Kidney (tissue), 14 donors: ENCODE measurements around the gene SLC35D2. TPM values are rescaled to one million over a fixed set of nuclear protein-coding genes. Genes with fewer than 3 reads are reported as not detected.

ENCODE experiments used
- DNase-seq, 5 donors: peaks; one replicate each; pipeline ENCODE4 v3.0.0-alpha.2; 2013 to 2020
- FAIRE-seq: peaks from 2 replicates; lab custom pipeline; 2012; peaks lifted over from hg19 to GRCh38; lab: Jason Lieb, UNC
- H3K27ac ChIP-seq, 2 donors: one replicate each; pipeline ENCODE4 v1.7.0; 2013; ENCODE audit warnings: low read depth in 2 of 2, low read length in 2 of 2, inconsistent platforms in 1 of 2
- H3K27me3 ChIP-seq: one replicate; pipeline ENCODE4 v1.7.1; 2013; ENCODE audit warnings: low read length, inconsistent platforms; ENCODE audit not compliant: control insufficient read depth, insufficient read depth
- H3K36me3 ChIP-seq, 3 donors: one replicate each; pipeline versions ENCODE4 v1.7.0 to v1.7.1; 2013; ENCODE audit warnings: low read length in 3 of 3, control low read depth in 1 of 3, inconsistent platforms in 1 of 3; ENCODE audit not compliant: insufficient read depth in 3 of 3, control insufficient read depth in 2 of 3
- H3K4me1 ChIP-seq, 3 donors: one replicate each; pipeline versions ENCODE4 v1.7.0 to v1.7.1; 2013; ENCODE audit warnings: low read length in 3 of 3, inconsistent platforms in 1 of 3, low read depth in 1 of 3; ENCODE audit not compliant: control insufficient read depth in 2 of 3, insufficient read depth in 2 of 3
- H3K4me3 ChIP-seq, 3 donors: one replicate each; pipeline versions ENCODE4 v1.7.0 to v1.8.1; 2013; ENCODE audit warnings: low read length in 3 of 3, control low read depth in 1 of 3, inconsistent platforms in 1 of 3
- H3K9ac ChIP-seq, 3 donors: one replicate each; pipeline versions ENCODE4 v1.7.0 to v1.7.1; 2013; ENCODE audit warnings: low read length in 3 of 3, control low read depth in 1 of 3, inconsistent platforms in 1 of 3
- H3K9me3 ChIP-seq, 3 donors: one replicate each; pipeline versions ENCODE4 v1.7.0 to v1.7.1; 2013; ENCODE audit warnings: low read length in 3 of 3, control low read depth in 1 of 3, inconsistent platforms in 1 of 3; ENCODE audit not compliant: control insufficient read depth in 2 of 3, insufficient read depth in 1 of 3
- intact Hi-C: fragments of 100-400 bp; cut with DNase I; formaldehyde crosslinking; loops from one replicate; pipeline ENCODE4 v1.11.1; 2022
- polyA plus RNA-seq: library from polyadenylated mRNA; stranded (reverse); fragments of 350-450 nt; fragmentation: Illumina TruSeq; extraction: RNeasy Lipid Tissue Mini Kit (QIAGEN cat#74804); gene quantifications from one replicate; pipeline ENCODE4 v1.2.3, GENCODE V29; 2014; ENCODE audit warnings: low read depth, low replicate concordance; ENCODE audit not compliant: insufficient read depth
- total RNA-seq: library from RNA; stranded (reverse); fragmentation: NEBNext Ultra II Directional; extraction: Animal tissue kit (Norgen Biotek cat#: 25700); gene quantifications from one replicate; pipeline ENCODE4 v1.2.1, GENCODE V29; 2021
- TF ChIP-seq, protein P1 (sequence below): IDR thresholded peaks from 3 replicates; pipeline ENCODE4 v1.5.1; 2012; ENCODE audit warnings: mild to moderate bottlenecking, moderate library complexity, borderline replicate concordance; ENCODE audit not compliant: insufficient read depth; ENCODE audit errors: extremely low read depth
- donor health status: control.
- donor health status: control.
- donor health status: control.
- donor health status: control.
- donor health status: control.
- donor health status: DM: yes; HTN: yes; CAD: no.
- donor health status: Normal renal cell carcinoma (clear cell type).

Gene SLC35D2
- total and polyA plus RNA-seq, 2 donors from 2014 or later: 27.7 to 46.1 TPM

DNA sequence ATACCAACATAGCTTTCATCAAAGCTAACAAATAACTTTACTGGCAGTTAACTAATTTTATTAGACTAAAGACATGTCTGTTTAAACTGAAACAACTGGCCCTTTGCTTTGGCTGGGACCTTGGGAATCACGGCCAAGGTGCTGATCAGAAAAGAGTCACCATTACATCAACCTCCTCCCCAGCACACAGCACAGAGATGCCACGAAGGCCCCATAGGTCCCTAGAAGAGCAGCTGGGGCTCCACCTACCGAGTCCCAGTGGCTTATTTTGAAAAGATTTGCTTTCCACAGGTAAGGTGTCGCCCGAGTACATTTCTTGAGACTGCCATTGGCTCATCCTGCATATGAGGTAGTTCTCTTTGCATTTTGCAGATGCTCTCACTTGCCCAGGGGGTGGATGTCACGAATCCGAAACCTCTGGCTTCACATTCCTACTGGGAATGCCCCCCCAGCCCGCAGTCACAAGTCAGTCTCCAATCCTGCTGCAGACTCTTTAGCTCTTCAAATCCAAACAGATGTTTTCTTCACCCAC is 62.7 kb downstream of the SLC35D2 start:
- Histone ChIP-seq H3K4me3 (no peak overlapping the region), H3K27me3 (no peaks in the 10 kb centered on the region), H3K9ac (no peak overlapping the region), H3K9me3 (no peaks in the 10 kb centered on the region), H3K4me1 (no peaks in the 10 kb centered on the region), H3K36me3 (peaks cover 0 to 6% (median 0%) of the 10 kb centered on the region in 3 donors), H3K27ac (no peak overlapping the region)
- DNase-seq (no peak), FAIRE-seq (no peak)
- TF ChIP-seq, protein P1, sequence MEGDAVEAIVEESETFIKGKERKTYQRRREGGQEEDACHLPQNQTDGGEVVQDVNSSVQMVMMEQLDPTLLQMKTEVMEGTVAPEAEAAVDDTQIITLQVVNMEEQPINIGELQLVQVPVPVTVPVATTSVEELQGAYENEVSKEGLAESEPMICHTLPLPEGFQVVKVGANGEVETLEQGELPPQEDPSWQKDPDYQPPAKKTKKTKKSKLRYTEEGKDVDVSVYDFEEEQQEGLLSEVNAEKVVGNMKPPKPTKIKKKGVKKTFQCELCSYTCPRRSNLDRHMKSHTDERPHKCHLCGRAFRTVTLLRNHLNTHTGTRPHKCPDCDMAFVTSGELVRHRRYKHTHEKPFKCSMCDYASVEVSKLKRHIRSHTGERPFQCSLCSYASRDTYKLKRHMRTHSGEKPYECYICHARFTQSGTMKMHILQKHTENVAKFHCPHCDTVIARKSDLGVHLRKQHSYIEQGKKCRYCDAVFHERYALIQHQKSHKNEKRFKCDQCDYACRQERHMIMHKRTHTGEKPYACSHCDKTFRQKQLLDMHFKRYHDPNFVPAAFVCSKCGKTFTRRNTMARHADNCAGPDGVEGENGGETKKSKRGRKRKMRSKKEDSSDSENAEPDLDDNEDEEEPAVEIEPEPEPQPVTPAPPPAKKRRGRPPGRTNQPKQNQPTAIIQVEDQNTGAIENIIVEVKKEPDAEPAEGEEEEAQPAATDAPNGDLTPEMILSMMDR: no peak
- intact Hi-C loops: no loop called here

DNA sequence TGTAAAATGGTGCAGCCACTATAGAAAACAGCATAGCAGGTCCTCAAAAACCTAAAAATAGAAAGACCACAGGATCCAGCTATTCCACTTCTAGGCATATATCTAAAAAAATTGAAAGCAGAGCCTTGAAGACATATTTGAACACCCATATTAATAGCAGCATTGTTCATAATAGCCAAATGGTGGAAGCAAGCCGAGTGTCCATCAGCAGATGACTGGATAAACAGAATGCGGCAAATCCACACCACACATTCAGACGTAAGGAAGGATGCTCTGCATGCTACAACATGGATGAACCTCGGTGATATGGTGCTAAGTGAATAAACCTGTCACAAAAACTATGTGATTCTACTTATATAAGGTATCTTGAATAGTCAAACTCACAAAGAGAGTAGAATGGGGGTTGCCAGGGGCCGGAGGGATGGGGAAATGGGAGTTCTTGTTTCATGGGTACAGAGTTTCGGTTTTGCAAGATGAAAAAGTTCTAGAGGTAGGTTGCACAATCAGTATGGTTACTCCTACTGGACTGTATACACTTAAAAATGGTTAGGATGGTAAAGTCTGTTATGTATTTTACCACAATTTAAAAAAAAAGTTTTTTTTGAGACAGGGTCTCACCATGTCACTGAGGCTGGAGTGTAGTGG is 64.5 kb downstream of the SLC35D2 start:
- Histone ChIP-seq H3K27ac (no peak overlapping the region), H3K9me3 (no peaks in the 10 kb centered on the region), H3K36me3 (peaks cover 0 to 6% (median 0%) of the 10 kb centered on the region in 3 donors), H3K4me3 (no peak overlapping the region), H3K9ac (no peak overlapping the region), H3K4me1 (no peaks in the 10 kb centered on the region), H3K27me3 (no peaks in the 10 kb centered on the region)
- FAIRE-seq: no peak
- intact Hi-C loops: no loop called here
- TF ChIP-seq, protein P1: no peak
- no peak for DNase-seq

DNA sequence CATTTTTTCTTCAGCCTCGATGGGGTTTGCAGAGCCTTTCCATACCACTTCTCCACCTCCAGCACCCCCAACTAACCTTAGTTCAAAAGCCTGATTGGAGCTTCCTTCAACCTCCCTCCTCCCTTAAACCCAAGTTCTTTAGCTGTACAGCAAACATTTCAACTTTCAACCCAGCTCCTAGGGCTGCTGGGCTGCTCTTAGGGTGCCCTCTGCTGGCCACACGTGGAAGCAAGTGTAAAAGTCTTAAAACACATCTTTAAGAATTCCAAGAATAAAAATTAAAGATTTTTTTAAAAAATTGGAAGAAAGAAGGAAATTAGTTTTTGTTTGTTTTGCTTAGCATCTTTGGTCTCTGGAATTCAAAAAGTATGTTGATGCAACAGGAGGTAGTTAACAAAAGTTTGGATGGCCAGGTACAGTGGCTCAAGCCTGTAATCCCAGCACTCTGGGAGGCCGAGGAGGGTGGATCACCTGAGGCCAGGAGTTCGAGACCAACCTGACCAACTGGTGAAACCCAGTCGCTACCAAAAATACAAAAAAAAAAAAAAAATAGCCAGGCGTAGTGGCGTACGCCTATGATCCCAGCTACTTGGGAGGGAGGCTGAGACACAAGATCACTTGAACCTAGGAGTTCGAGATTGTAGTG is 66.1 kb downstream of the SLC35D2 start:
- TF ChIP-seq, protein P1: peak; percentile 49
- no peak overlapping the region for H3K27ac ChIP-seq
- H3K9ac ChIP-seq: no peak overlapping the region
- peaks cover 0 to 3% (median 0%) of the 10 kb centered on the region in 3 donors for H3K9me3 ChIP-seq
- H3K36me3 ChIP-seq: peaks cover 0 to 6% (median 0%) of the 10 kb centered on the region in 3 donors
- peak; percentile 86 for FAIRE-seq
- H3K27me3 ChIP-seq: no peaks in the 10 kb centered on the region
- DNase-seq: peak in 4 of 5 donors; percentile 61 to 82 (median 68)
- no peak overlapping the region for H3K4me3 ChIP-seq
- H3K4me1 ChIP-seq: no peaks in the 10 kb centered on the region
- intact Hi-C loops: no loop called here
